Esophagus muscularis mucosa (tissue), 3 donors: ENCODE measurements around the gene TMPRSS4.

Source experiments
- POLR2AphosphoS5 ChIP-seq, 2 donors: sonication (generic); formaldehyde crosslinking; IDR thresholded peaks; one replicate each; pipeline ENCODE4 v1.6.1; 2017; ENCODE audit warnings: antibody characterized with exemption in 2 of 2
- TF ChIP-seq, protein P1 (sequence below), 3 experiments: fragments of 200-600 bp in 2 of 3; fragments of 450-650 bp in 1 of 3; sonication (generic) in 2 of 3; IDR thresholded peaks; one replicate each; pipeline ENCODE4 v1.5.1; 2017 to 2019; ENCODE audit warnings: antibody characterized with exemption in 3 of 3, mild to moderate bottlenecking in 2 of 3, moderate library complexity in 1 of 3

DNA sequence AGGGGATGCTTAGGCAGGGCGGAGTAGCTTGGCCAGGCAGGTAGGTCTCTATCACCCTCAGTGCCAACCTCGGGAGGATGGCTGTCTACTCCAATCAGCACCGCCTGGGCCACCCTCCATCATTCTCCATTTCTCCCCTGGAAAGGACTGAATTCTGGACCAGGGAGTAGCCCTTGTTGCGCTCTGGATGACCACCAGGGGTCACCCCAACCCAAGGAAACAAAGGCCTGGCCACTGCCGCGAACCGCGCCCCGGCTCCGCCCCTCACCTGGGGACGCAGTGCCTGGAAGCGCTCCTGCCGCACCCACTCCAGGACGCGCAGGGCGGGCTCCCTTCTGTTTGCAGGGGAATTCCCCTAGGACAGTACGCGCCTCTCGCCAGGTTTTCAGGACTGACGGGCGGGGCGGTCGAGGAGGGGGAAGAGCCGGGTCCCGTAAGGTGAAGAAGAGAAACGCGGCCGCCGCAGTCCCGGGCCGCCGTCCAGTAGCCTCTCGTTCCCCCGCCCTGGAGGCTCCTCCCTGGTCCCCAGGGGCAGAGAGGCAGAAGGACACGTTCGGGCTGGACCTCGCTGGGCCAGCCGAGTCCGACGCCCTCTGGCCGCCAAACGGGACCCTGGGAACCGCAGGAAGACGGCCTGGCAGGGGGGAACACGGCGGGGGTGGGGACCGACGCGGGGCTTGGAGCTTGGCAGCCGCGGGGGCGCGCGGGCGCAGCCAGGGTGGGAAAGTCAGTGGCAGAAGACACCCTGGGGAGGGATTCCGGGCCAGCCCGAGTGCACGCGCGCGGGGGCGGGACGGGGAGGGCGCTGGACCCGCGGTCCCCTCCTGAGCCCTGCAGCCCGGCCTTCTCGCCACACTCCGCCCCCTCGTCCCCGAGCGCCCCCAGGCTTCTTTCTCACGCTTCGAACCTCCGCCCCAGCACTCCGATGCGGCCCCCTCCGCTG lies 68.7 kb downstream of the TMPRSS4 start:
- peak in 1 of 2 donors; percentile 37 for TF ChIP-seq POLR2AphosphoS5 (IDR thresholded peaks at IDR 0.05)
- TF ChIP-seq, protein P1, sequence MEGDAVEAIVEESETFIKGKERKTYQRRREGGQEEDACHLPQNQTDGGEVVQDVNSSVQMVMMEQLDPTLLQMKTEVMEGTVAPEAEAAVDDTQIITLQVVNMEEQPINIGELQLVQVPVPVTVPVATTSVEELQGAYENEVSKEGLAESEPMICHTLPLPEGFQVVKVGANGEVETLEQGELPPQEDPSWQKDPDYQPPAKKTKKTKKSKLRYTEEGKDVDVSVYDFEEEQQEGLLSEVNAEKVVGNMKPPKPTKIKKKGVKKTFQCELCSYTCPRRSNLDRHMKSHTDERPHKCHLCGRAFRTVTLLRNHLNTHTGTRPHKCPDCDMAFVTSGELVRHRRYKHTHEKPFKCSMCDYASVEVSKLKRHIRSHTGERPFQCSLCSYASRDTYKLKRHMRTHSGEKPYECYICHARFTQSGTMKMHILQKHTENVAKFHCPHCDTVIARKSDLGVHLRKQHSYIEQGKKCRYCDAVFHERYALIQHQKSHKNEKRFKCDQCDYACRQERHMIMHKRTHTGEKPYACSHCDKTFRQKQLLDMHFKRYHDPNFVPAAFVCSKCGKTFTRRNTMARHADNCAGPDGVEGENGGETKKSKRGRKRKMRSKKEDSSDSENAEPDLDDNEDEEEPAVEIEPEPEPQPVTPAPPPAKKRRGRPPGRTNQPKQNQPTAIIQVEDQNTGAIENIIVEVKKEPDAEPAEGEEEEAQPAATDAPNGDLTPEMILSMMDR (IDR thresholded peaks at IDR 0.05), result peak; percentile 89 to 93 (median 93)
